A549 (cell line): ENCODE measurements around the gene MARCHF7. TPM values are rescaled to one million over a fixed set of nuclear protein-coding genes. Genes with fewer than 3 reads are reported as not detected.
A peak's percentile ranks its signal among the peaks of the same experiment; 100 is the strongest.

ENCODE experiments used
- ATAC-seq, 2 experiments: fragments of 200-7000 bp in 1 of 2; fragments of >200 bp in 1 of 2; cut with Nextera tagmentation in 1 of 2; cut with Tn5 transposase in 1 of 2; 3 replicates each; pipeline versions ENCODE4 v1.8.0 to v1.9.1; 2018 to 2020; ENCODE audit warnings: mild to moderate bottlenecking in 1 of 2, moderate library complexity in 1 of 2
- CTCF ChIA-PET: fragments of 300-600 bp; sonication (Branson Sonifier 250); formaldehyde crosslinking; extraction: SDS; loops from one replicate; lab custom pipeline; 2021; ENCODE audit warnings: antibody characterized with exemption, inconsistent platforms; lab: Yijun Ruan, JAX
- POLR2A ChIA-PET: fragments of 350-600 bp; formaldehyde crosslinking; extraction: SDS; loops from one replicate; lab custom pipeline; 2021; ENCODE audit warnings: antibody characterized with exemption, inconsistent platforms; lab: Yijun Ruan, JAX
- DNase-seq, 2 experiments: peaks; one replicate each; pipeline versions ENCODE4 v3.0.0 to v3.0.0-alpha.2; 2011 to 2016; ENCODE audit warnings: low read depth in 1 of 2, low spot score in 1 of 2
- FAIRE-seq: peaks from 2 replicates; lab custom pipeline; 2011; peaks lifted over from hg19 to GRCh38; lab: Jason Lieb, UNC
- H3K27ac ChIP-seq, 2 experiments: fragments of >200 bp; sonication (Bioruptor Twin); formaldehyde crosslinking; 3 replicates each; pipeline ENCODE4 v1.5.1; 2016 to 2017
- H3K4me1 ChIP-seq: fragments of >200 bp; sonication (Bioruptor Twin); formaldehyde crosslinking; 3 replicates; pipeline ENCODE4 v1.6.1; 2016
- H3K4me2 ChIP-seq: fragments of >200 bp; sonication (Bioruptor Twin); formaldehyde crosslinking; 3 replicates; pipeline ENCODE4 v1.6.1; 2016
- H3K4me3 ChIP-seq: fragments of >200 bp; sonication (Bioruptor Twin); formaldehyde crosslinking; 3 replicates; pipeline ENCODE4 v1.5.1; 2016
- H3K9me3 ChIP-seq: fragments of >200 bp; sonication (Bioruptor Twin); formaldehyde crosslinking; 3 replicates; pipeline ENCODE4 v1.6.1; 2016
- BCL3 ChIP-seq: fragments of >200 bp; sonication (Bioruptor Twin); formaldehyde crosslinking; IDR thresholded peaks from 3 replicates; pipeline ENCODE4 v1.6.1; 2016
- CBX2 ChIP-seq: fragments of 200-600 bp; sonication (generic); IDR thresholded peaks from 2 replicates; pipeline ENCODE4 v1.6.1; 2016; ENCODE audit warnings: low read depth, mild to moderate bottlenecking, borderline replicate concordance
- CHD2 ChIP-seq: fragments of 150-350 bp; IDR thresholded peaks from 2 replicates; pipeline ENCODE4 v1.6.1; 2014; ENCODE audit warnings: low read length; ENCODE audit not compliant: partially characterized antibody
- EHF ChIP-seq: fragments of 250-450 bp; sonication (Bioruptor Pico); IDR thresholded peaks from 2 replicates; pipeline ENCODE4 v1.5.0; 2020; ENCODE audit warnings: mild to moderate bottlenecking
- EHMT2 ChIP-seq: fragments of 200-600 bp; sonication (generic); IDR thresholded peaks from 2 replicates; pipeline ENCODE4 v1.6.1; 2016; ENCODE audit warnings: antibody characterized with exemption, low read depth, mild to moderate bottlenecking, moderate library complexity
- ESRRA ChIP-seq: fragments of 150-350 bp; IDR thresholded peaks from 2 replicates; pipeline ENCODE4 v1.6.1; 2014; ENCODE audit warnings: mild to moderate bottlenecking, low read length, borderline replicate concordance
- FOSB ChIP-seq: fragments of 250-450 bp; sonication (Bioruptor Pico); IDR thresholded peaks from 2 replicates; pipeline ENCODE4 v1.5.0; 2020; ENCODE audit warnings: mild to moderate bottlenecking, moderate library complexity
- HES2 ChIP-seq: fragments of >200 bp; sonication (Bioruptor Twin); formaldehyde crosslinking; IDR thresholded peaks from 2 replicates; pipeline ENCODE4 v1.6.1; 2016
- HOXB5 ChIP-seq: fragments of 250-450 bp; sonication (Bioruptor Pico); IDR thresholded peaks from 2 replicates; pipeline ENCODE4 v1.5.0; 2020; ENCODE audit warnings: mild to moderate bottlenecking, moderate library complexity
- KDM1A ChIP-seq: fragments of 200-600 bp; sonication (generic); IDR thresholded peaks from 2 replicates; pipeline ENCODE4 v1.6.1; 2016; ENCODE audit warnings: low read depth, mild to moderate bottlenecking
- MAFK ChIP-seq: fragments of 450-650 bp; IDR thresholded peaks from 2 replicates; pipeline ENCODE4 v1.6.1; 2014; ENCODE audit not compliant: partially characterized antibody
- MAZ ChIP-seq: fragments of 150-350 bp; IDR thresholded peaks from 2 replicates; pipeline ENCODE4 v1.6.1; 2014; ENCODE audit warnings: antibody characterized with exemption, low read depth, low read length, borderline replicate concordance
- PBX3 ChIP-seq: IDR thresholded peaks from 2 replicates; pipeline ENCODE4 v1.6.1; 2012
- POLR2AphosphoS2 ChIP-seq: conservative IDR thresholded peaks from 2 replicates; pipeline ENCODE4 v1.6.1; 2012; ENCODE audit warnings: low read length, improper control_type of control experiment, inconsistent platforms
- RCOR1 ChIP-seq: fragments of 150-350 bp; IDR thresholded peaks from 2 replicates; pipeline ENCODE4 v1.6.1; 2014; ENCODE audit warnings: antibody characterized with exemption, low read length, low read depth
- REST ChIP-seq: fragments of 200-600 bp; sonication (generic); IDR thresholded peaks from 2 replicates; pipeline ENCODE4 v1.6.1; 2016; ENCODE audit warnings: antibody characterized with exemption, mild to moderate bottlenecking, moderate library complexity
- RNF2 ChIP-seq: fragments of 200-600 bp; sonication (generic); IDR thresholded peaks from 2 replicates; pipeline ENCODE4 v1.6.1; 2016; ENCODE audit warnings: low read depth, mild to moderate bottlenecking, antibody characterized with exemption, moderate library complexity, borderline replicate concordance
- SREBF2 ChIP-seq: fragments of 450-650 bp; IDR thresholded peaks from 2 replicates; pipeline ENCODE4 v1.6.1; 2014; ENCODE audit warnings: mild to moderate bottlenecking, moderate library complexity
- TFCP2L1 ChIP-seq: fragments of 250-450 bp; sonication (Bioruptor Pico); IDR thresholded peaks from 2 replicates; pipeline ENCODE4 v1.5.0; 2021; ENCODE audit warnings: mild to moderate bottlenecking
- ZNF302 ChIP-seq: fragments of 250-450 bp; sonication (Bioruptor Pico); IDR thresholded peaks from 2 replicates; pipeline ENCODE4 v1.9.0; 2021; ENCODE audit warnings: inconsistent platforms, mild to moderate bottlenecking, moderate library complexity
- ZSCAN20 ChIP-seq: fragments of 250-450 bp; sonication (Bioruptor Pico); IDR thresholded peaks from 2 replicates; pipeline ENCODE4 v1.8.0; 2022; ENCODE audit warnings: mild to moderate bottlenecking, moderate library complexity
- WGBS: methylation state at CpG from one replicate; pipeline ENCODE4 v1.1.6; 2017; ENCODE audit errors: missing lambda C conversion rate; 5-methylcytosine and 5-hydroxymethylcytosine counted together
- polyA plus RNA-seq, 4 experiments: library from polyadenylated mRNA; depleted of rRNA in 3 of 4; stranded (reverse); fragments of >200 nt; fragmentation: RNase III in 1 of 4; extraction: RNeasy Plus Mini Kit Qiagen cat#74134 plus additional on column Dnase treatment in 1 of 4; gene quantifications; 2 replicates in 3 of 4; 3 replicates in 1 of 4; pipeline ENCODE4 v1.2.3, GENCODE V29; 2011 to 2017

Gene MARCHF7
- polyA plus RNA-seq, 2 of the 4 experiments (the other 2 are of a cell fraction), result 64.3 to 66.4 TPM

GRCh38 chr2:159738509-159739390 lies 26.4 kb downstream of the MARCHF7 start:
- 91% methylated on average over 14 of the region's 15 CpGs for WGBS

GRCh38 chr2:159742846-159743245 lies 30.5 kb downstream of the MARCHF7 start:
- ChIA-PET CTCF (no interaction called here), POLR2A (no interaction called here)
- DNase-seq (no peak), ATAC-seq (no peak), FAIRE-seq (no peak)
- Histone ChIP-seq H3K4me3 (no peak overlapping the region), H3K9me3 (no peaks in the 10 kb centered on the region), H3K4me1 (no peaks in the 10 kb centered on the region), H3K27ac (no peak overlapping the region), H3K4me2 (no peak overlapping the region)
- TF ChIP-seq CHD2, result no peak
- TF ChIP-seq HOXB5 (CRISPR knock-in tag), result no peak
- no peak for TF ChIP-seq RCOR1
- TF ChIP-seq TFCP2L1, result no peak
- TF ChIP-seq HES2, result no peak
- no peak for TF ChIP-seq FOSB (CRISPR knock-in tag)
- no peak for TF ChIP-seq REST
- no peak for TF ChIP-seq ESRRA
- no peak for TF ChIP-seq PBX3
- TF ChIP-seq SREBF2, result no peak
- no peak for TF ChIP-seq EHMT2
- no peak for TF ChIP-seq MAFK
- no peak for TF ChIP-seq ZNF302 (CRISPR knock-in tag)
- TF ChIP-seq ZSCAN20 (CRISPR knock-in tag), result no peak
- 94% methylated on average over 6 of the region's 6 CpGs for WGBS

More at GRCh38 chr2:159738509-159739390, 26.4 kb downstream of the MARCHF7 start:
- Histone ChIP-seq H3K4me1 (0 out of 3 replicates have a peak, but pooled peaks cover 4% of the 10 kb centered on the region), H3K9me3 (no peaks in the 10 kb centered on the region), H3K4me2 (no peak overlapping the region), H3K4me3 (no peak overlapping the region), H3K27ac (no peak overlapping the region)
- TF ChIP-seq RNF2 (no peak), MAZ (no peak), POLR2AphosphoS2 (peak; percentile 72; the same call in 1 of the 2 replicates)
- DNase-seq (peak in 1 of 2 experiments; percentile 26), FAIRE-seq (no peak), ATAC-seq (peak; percentile 67 to 81; a peak in 3 of 6 replicates)
- ChIA-PET CTCF (interaction anchor here (0.9 kb wide), 2 partner anchors 15 to 181 kb away, joined by 3 read pairs; no protein-coding TSS in a partner anchor), POLR2A (interaction anchor here (0.9 kb wide), 1 partner anchor 123 kb away, joined by 3 read pairs; no protein-coding TSS in a partner anchor)

GRCh38 chr2:159744363-159744762 lies 32.1 kb downstream of the MARCHF7 start:
- no peaks in the 10 kb centered on the region for H3K9me3 ChIP-seq
- FAIRE-seq (no peak), ATAC-seq (peak in 1 of 2 experiments; percentile 69; a peak in 3 of 6 replicates), DNase-seq (peak in 1 of 2 experiments; percentile 26)
- no peak overlapping the region for H3K4me3 ChIP-seq
- ChIA-PET CTCF (no interaction called here), POLR2A (no interaction called here)
- no peak overlapping the region for H3K27ac ChIP-seq
- WGBS, result 43% methylated on average over 3 of the region's 3 CpGs
- no peaks in the 10 kb centered on the region for H3K4me1 ChIP-seq
- H3K4me2 ChIP-seq, result no peak overlapping the region
- no peak for TF ChIP-seq EHF (CRISPR knock-in tag)
- TF ChIP-seq REST, result no peak
- no peak for TF ChIP-seq ZNF302 (CRISPR knock-in tag)
- no peak for TF ChIP-seq BCL3
- TF ChIP-seq KDM1A, result no peak
- TF ChIP-seq CBX2, result no peak
- no peak for TF ChIP-seq HES2
